HG03196 (cell line): ENCODE data around the gene VIT.

Experiments used
- ATAC-seq: cut with Tn5 transposase; IDR thresholded peaks from one replicate; pipeline ENCODE4 v1.9.1; 2021; ENCODE audit not compliant: unreplicated experiment

Gene VIT

GRCh38 chr2:36696533-36696932 is at the start of gene VIT:
Gene VIT (plus strand): TSS chr2:36696707. CDS start chr2:36716371, 19,664 bp downstream.
- no peak for ATAC-seq

GRCh38 chr2:36650031-36650829 is 46.3 kb upstream of the VIT start:
- ATAC-seq: peak; percentile 98

- no peak for ATAC-seq
Observed at GRCh38 chr2:36653155-36653554, 43.4 kb upstream of the VIT start.

GRCh38 chr2:36653967-36654694 is 42.4 kb upstream of the VIT start:
- no peak for ATAC-seq

GRCh38 chr2:36655453-36655852 is 41.1 kb upstream of the VIT start:
- ATAC-seq: no peak

- no peak for ATAC-seq
Observed at GRCh38 chr2:36657703-36658102, 38.8 kb upstream of the VIT start.

GRCh38 chr2:36658277-36658748 is 38.2 kb upstream of the VIT start:
- no peak for ATAC-seq

GRCh38 chr2:36659218-36659617 is 37.3 kb upstream of the VIT start:
- ATAC-seq: no peak

- peak; percentile 72 for ATAC-seq
Observed at GRCh38 chr2:36659872-36660312, 36.6 kb upstream of the VIT start.

GRCh38 chr2:36662638-36663037 is 33.9 kb upstream of the VIT start:
- ATAC-seq: no peak

GRCh38 chr2:36663295-36663694 is 33.2 kb upstream of the VIT start:
- ATAC-seq: no peak

- ATAC-seq: peak; percentile 67
Observed at GRCh38 chr2:36663851-36664695, 32.4 kb upstream of the VIT start.

GRCh38 chr2:36664696-36665076 is 31.8 kb upstream of the VIT start:
- no peak for ATAC-seq

GRCh38 chr2:36667931-36668330 is 28.6 kb upstream of the VIT start:
- no peak for ATAC-seq

GRCh38 chr2:36670881-36671595 is 25.5 kb upstream of the VIT start:
- ATAC-seq: no peak

- no peak for ATAC-seq
Observed at GRCh38 chr2:36671731-36672130, 24.8 kb upstream of the VIT start.

GRCh38 chr2:36672199-36672598 is 24.3 kb upstream of the VIT start:
- no peak for ATAC-seq

- no peak for ATAC-seq
Observed at GRCh38 chr2:36675579-36676282, 20.8 kb upstream of the VIT start.

- ATAC-seq: no peak
Observed at GRCh38 chr2:36676364-36676763, 20.1 kb upstream of the VIT start.

GRCh38 chr2:36677386-36677785 is 19.1 kb upstream of the VIT start:
- ATAC-seq: no peak
